Kidney tubule cell (primary cell): ENCODE results near the gene FBXO31.

Source experiments
- DNase-seq: peaks from one replicate; pipeline ENCODE4 v3.0.0-alpha.2; 2018; ENCODE audit warnings: low spot score

The FBXO31 gene

DNA sequence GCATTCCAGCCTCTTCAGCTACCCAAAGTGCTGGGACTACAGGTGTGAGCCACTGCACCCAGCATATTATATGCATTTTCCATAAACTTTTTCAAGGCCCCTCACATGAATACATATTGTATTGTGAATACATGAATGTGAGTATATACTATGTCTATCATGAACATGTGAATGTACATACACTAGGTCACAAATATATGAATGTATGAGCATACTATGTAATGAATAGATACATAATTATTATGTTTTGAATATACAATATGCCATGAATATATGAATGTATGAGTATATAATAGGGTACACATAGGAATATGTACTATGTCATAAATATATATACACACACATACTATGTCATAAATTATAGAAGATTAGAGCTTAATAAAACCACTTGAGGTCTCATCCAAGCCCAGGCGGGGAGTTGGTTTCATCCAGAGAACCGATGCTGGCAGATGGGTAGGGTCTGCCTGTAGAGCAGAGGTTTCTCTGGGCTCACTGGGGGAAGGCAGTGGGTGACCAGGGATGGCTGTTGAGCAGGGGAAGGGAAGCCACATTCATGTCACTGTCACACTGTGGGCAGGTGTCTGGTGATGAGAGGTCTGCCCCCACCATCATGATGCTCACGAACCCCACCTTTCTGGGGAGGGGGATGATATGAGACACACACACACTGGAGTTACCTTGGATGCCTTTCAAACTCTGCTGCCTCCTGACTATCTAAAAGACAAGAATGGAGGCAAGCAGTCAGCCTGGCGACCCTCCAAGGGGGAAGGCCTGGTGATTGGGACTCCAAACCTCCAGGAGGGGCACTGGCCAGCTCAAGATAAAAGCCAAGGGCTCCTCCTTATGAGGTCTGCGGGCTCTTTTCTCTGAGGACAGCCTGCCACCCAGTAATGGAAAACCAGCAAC, 73.7 kb downstream of the FBXO31 start:
- DNase-seq: no peak

DNA sequence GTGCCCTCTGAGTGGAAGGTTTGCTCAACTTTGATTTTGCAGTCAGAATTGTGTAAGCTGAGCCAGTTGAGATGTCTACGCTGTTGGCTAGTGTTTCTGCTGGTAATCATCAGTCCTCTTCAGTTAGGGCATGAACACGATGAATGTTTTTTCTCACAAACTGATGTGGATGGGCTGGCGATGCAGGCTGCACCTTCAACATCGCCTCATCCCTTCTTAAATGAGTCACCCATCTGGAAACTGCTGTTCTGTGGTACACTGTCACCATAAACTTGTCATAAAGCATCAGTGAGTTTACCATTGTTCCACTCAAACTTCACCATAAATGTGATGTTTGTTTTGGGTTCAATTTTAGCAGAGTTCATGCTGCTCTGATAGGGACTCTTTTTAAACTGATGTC, 74.8 kb downstream of the FBXO31 start:
- no peak for DNase-seq

DNA sequence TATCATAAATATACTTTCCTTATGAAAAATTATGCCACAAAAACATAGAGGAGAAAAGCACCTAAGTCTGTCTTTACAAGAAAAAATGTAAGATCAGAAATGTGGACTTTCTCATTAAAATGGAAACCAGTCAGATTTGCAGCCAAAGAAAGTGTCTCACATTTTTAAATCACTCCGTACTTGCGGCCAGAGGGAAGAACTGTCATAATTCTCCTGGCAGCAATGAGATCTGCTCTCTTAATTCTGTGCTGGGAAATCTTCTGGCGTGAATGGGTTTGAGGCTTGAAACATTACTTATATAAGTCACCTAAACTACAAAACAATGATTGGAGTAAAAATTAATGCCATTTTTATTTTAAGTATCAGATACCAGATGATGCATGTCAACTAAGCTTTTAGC, 77.1 kb downstream of the FBXO31 start:
- DNase-seq: no peak

DNA sequence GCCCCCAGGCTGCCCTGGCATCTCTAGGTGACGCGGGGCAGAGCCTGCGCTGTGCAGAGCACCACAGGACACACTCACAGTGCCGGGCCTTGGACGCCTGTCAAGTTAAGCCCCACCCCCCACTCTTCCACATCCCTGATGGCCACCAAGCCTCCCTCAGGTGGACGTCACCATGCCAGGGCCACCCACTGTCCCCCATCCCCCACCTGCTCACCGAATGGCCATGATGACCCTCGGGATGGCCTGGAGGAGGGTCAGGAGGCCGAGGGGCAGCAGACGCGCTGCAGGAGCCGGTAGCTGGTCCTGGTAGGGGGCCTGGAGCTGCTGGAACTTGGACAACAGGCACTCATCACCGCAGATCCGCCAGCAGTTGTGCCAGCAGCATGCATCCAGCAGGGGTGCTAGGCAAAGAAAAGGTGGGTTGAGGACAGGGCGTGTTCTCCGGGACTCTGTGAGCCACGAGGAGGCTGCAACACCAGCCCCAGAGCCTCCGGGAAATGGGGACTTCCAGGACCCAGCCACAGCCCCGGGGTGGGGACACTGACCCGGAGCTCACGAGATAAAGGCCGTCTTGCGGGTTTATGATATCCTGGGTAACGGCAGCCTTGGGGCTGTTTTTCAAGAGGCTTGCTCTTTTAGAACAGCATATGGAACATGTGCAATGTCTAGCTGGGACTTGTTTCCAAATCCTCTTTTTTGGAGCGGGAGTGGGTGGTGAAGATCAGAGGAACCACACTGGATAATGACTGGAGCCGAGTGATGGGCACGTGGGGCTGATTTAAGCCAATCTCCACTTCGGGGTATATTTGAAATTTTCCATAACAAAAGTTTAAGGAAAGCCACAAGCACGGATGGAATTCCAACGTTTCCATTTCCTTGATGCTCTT, 77.8 kb downstream of the FBXO31 start:
- DNase-seq: no peak

DNA sequence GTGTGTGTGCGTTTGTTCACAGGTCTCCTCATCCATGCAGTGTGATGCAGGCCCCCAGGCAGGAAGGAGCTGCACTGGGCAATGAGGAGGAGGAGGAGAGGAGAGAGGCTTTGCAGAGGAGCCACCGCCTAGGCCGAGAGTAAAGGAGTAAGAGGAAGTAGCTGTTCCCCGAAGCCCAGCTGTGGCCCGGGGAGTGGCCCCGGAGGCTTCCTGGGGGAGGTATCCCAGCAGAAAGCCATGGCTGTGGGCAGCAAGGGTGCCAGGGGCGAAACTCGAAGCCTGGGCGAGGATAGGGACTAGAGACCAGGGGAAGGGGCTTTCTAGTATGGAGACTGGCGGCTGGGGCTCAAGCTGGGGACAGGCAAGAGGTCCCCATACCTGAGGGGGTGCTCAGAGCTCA, 78.6 kb downstream of the FBXO31 start:
- DNase-seq: no peak

DNA sequence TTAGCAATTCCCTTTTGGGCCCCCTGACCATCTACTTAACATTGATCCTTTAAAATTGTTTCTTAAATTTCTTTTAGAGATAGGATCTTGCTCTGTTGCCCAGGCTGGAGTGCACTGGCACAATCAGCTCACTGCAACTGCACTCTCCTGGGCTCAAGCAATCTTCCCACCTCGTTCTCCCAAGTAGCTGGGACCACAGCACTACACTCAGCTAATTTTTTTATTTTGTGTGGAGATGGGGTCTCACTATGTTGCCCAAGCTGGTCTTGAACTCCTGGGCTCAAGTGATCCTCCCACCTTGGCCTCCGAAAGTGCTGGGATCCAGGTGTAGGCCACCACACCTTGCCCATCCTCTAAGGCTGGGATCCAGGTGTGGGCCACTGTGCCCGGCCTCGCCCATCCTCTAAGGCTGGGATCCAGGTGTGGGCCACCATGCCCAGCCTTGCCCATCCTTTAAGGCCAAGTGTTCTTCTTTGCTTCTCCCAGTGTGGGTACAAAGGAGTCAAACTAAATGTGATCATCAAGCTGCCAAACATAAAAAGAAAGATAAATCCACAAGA, 79.5 kb downstream of the FBXO31 start:
- DNase-seq: no peak

DNA sequence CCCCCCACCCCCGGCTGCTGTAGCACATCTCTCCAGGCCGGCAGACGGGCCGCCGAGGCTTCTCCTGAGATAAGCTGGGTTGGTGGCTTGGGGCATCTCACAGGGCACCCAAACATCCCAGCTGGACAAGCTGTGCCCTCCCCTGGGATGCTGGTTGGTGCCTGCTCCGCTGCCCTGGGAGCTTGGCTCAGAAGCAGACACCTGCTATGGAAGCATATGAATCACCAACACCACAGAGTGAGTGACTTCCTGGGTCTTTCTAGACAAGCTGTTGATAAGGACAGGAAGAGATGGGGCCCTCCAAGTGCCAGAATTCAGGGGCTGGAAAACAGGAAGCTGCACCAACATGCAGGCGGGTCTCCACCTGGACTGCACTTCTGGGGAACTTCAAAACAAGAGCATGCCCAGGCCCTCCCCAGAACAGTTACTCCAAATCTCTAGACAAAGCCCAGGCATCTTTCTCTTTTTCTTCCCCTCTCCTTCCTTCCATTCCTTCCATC, 80.1 kb downstream of the FBXO31 start:
- DNase-seq: peak; percentile 72

DNA sequence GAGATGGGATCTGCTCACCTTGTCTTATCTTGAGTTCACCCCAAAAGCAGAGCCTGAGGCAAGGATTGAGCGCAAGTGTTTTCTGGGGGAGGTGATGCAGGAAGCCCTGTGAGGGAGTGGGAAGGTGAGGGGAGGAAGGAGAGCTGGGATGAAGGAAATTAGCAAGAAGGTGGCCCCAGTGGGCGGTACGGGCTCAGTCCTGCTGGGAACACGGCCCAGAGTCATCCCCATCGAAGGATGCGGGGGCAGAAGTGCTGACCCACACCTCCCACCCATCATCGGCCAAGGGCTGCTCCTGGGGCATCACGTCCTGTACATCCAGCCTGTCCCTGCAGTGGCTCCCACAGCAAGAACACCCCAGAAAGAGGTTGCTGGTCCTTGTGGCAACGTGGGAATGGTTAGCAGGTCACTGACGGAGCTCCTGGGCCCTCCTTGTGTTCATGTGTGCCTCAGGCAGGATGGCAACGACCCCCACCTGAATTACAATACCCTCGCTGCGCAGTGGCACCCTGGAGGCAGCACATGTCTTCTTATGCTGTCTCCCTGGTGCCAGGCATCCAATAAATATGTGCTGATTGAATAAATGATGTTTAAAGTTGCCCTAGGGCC, 84.6 kb downstream of the FBXO31 start:
- no peak for DNase-seq

DNA sequence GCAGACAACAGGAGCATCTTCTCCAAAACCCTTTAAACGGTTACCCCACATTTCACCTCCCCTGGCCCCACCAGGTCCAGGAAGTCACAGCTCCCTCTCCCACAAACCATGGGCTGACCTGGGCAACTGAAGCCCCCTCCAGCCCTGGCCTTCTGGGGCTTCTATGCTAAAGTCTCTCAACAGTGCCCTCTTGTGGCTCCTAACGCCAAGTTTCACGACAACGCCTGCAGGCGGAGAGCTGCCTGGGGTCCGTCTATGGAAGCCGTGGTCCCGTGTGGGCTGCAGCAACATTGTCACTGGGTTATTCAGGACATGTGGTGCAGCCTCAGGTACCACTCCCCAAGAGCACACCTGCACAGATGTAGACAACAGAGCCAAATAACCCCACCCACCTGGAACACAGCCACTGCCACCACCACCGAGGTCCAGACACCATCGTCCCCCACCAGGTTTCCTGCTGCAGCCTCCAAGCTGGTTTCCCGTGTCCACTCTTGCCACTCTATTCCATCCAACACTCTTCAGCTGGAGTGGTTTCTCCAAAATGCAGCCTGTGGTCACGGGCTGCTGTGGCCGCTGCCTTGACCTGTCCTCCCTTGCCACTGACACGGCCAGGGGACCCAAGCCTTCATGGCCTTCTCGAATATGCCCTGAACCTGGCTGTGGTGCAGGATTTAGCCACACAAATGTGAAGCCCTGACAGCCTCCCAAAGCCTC, 85.5 kb downstream of the FBXO31 start:
- peak; percentile 8 for DNase-seq

DNA sequence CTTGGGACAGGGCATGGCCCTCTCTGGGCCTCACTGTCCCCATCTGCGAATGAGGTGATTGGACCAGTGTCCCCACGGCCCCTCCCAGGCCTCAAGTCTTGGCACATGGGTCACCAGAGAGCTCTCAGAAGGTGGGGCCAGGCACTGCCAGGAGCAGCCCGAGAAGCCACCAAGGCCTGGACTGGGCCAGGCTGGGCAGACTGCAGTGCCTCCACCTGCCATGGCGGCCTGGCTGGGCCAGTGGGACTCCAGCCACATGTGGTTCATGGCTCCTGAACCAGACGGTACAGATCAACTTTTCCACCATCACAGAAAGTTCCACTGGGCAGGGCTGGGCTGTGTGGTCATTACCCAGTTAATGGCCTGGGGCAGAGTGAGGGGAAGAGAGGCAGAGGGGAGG, 86.2 kb downstream of the FBXO31 start:
- no peak for DNase-seq

DNA sequence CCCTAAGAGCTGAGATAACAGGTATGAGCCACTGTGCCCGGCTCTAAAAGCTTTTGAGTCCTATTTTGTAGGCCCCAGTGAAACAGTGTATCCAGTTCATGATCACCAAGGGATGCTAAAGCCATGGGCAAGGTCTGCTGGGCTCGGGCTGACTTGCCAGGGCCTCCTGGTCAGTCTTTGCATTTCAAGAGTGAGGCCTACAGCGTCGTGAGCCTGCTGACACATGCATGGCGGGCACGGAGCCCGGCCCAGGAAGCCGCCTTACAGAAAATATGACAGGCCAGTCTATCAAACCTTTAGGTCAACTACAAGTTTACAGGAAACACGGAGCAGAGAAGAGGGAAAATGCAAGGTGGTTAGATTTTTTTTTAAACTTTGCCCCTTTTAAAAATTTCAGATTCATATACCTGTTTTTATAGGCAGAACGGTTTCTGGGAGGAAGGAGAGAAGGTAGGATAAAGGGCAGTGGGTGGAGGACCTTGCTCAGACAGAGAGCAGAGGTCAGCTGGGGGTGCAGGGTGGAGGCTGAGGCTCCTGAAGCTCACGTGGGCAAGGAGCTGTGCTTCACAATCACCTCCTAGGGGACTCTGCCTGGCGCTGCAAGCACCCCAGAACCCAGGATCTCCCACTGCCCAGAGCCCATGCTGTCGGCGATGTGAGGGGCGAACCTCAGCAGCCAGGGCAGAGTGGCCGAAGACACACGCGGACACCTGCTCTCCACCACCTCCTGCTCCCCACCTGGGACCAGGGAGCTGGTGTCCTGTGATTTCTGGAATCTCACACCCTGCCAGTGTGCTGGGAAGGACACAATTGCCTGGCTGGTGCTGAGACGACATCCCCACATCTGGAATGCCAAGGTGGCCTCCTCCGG, 87.7 kb downstream of the FBXO31 start:
- DNase-seq: no peak

DNA sequence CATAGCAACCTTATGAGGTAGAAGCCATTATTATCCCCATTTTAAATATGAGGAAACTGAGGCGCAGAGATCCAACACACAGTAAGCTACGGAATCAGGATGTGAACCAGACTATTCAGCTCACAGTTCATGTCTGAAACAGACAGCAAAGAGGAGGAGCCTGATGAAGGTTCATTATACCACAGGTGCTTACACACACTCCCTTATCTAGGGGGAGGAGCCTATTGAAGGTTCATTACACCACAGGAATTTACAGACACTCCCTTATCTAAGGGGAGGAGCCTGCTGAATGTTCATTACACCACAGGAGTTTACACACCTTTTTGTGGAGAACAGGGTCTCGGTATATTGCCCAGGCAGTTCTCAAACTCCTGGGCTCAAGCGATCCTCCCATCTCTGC, 88.3 kb downstream of the FBXO31 start:
- peak; percentile 58 for DNase-seq

DNA sequence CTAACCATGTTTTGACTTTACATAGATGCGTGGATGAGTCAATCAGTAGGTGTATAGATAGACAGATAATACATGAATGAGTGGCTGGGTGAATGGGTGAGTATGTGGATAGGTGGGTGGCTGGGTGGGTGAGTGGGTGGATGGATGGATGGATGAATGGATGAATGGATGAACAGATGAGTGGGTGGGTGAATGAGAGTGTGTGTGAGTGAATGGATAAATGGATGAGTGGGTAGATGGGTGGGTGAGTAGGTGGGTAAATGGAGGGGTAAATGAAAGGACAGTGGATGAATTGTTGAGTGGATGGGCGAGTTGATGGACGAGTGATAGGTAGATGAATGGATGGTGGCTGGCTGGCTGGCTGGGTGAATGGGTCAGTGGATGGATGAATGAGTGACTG, 89.6 kb downstream of the FBXO31 start:
- DNase-seq: no peak

DNA sequence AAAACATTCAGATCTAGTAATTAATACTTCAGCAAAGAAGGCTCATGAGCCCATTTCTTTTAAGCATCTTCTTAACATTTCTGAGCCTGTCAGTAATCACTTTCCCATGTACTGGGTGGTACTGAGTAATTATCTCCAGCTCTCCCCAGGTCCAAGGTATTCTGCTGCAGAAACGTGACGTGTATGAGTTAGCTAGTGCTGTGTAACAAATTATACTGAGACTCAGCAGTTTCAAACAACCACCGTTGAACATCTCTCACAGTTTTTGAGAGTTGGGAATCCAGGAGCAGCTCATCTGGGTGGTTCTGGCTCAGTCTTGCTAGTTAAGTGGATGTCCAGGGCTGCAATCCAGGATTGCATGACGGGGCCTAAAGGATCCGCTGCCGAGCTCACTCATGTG, 91.6 kb downstream of the FBXO31 start:
- no peak for DNase-seq

DNA sequence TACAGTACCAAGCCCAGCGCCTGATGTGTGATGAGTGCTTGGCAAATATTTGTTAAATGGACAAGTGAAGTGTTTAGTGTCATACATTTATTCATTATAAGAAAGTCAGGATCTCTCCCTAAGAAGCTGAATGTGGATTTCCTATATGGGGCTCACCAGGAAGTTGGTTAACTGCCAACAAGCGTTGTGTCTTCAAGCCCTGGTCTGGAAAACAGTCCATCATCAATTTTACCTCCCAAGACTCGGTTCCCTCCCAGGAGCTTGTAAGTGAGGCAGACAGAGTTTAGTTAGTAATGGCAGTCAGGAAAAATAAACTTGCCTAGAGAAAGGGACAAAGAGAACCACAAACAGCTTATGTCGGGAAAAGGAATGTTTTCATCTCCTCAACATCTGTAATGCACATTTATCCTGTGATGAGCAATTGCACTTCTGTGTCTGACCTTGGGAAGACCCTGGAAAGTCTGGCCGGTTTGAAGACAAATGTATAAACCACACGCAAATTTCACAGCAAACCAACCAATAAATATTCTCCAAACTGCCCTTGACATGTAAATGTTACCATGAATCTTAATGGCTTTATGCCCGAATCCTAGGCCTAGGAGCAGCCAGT, 94.7 kb downstream of the FBXO31 start:
- DNase-seq: no peak

DNA sequence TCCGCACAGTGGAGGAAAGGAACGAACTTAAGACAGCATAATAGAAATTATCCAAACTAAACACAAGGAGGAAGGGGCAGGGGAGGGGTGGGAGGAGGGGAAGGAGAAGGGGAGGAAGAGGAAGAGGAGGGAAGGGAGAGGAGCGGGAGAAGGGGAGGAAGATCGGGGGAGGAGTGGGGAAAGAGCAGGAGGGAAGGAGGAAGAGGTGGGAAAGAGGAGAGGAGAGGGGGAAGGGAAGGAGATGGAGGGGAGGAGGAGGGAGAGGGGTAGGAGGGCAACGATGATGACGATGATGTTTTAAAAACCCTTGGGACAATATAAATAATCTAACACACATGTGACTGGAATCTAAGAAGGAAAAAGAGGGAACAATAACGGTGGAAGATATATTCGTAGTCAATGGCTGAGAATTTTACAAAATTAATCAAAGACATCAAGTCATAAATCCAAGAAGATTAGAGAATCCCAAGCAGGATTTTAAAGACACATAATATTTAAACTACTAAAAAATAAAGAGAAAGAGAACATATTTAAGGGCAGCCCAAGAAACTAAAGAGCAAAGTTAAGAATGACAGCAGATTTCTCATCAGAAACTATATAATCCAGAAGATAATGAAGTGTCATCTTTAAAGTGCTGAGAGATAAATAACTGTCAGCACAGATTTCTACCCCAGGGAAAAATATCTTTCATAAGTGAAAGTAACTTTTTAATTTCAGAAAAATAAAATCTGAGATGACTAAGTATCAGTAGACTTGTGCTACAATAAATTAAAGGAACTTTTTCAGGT, 96.5 kb downstream of the FBXO31 start:
- DNase-seq: no peak

DNA sequence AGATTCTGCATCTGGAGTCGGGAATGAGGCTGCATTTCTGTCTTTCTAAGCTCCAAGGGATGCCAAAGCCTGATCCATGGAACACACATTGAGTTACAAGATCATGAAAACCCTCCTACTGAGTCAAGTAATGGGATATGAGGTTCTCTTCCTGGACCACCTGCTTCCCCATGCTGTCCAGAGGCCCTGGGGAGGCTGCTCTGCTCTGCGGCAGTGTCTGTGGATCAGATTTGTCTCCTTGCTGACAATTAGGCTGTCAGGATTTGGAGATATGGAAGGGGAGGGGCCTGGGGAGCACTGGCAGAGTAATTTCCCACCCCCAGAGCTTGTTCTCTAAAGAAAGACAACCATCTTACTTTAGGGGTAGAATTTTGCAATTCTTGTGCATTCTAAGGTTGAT, 99.4 kb downstream of the FBXO31 start:
- DNase-seq: no peak

DNA sequence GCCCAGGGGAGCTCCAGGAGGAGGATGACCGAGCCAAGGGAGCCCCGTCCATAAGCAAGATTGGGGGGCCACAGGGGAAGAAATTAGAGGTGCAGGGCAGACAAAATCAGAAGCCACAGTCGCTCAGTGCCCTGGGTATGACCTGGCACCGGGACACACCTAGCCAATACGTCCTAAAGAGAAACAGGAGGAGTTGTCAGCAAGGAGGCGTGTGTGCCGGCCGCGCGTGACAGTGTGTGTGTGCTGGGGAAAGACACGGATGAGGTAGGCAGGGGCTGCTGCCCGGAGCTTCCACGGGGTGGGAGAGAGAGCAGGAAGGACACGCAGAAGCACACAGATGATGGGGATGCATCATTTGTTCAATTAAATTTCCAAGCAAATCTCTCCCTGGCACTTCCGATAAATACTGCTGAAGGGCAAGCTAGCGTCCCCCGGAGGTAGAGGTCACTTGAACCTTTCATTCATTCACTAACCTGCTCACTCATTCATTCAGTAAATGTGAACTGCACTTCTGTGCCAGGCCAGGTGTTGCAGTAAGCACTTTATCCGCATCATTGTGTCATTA, 104.4 kb downstream of the FBXO31 start:
- DNase-seq: no peak
